OCI-LY7 (cell line): ENCODE data around the gene ZNF804A.

Experiments used
- CTCF ChIP-seq: fragments of 200-600 bp; sonication (generic); conservative IDR thresholded peaks from 2 replicates; pipeline ENCODE4 v1.5.1; 2014; ENCODE audit warnings: mild to moderate bottlenecking, antibody characterized with exemption, low read length, moderate library complexity, mixed read lengths
- EZH2phosphoT487 ChIP-seq: fragments of 200-600 bp; sonication (generic); IDR thresholded peaks from 2 replicates; pipeline ENCODE4 v1.6.1; 2018; ENCODE audit warnings: low read depth, borderline replicate concordance, mild to moderate bottlenecking, mixed run types, antibody characterized with exemption, low read length, moderate library complexity, mixed read lengths

GRCh38 chr2:184562532-184562931, 35.8 kb upstream of the ZNF804A start:
- TF ChIP-seq CTCF (no peak), EZH2phosphoT487 (no peak)
